ENCODE data around the gene FGD2.

The FGD2 gene

GRCh38 chr6:36998723-36999038 is 6.8 kb upstream of the FGD2 start:
- DNase-seq = no peak

GRCh38 chr6:36999061-36999750 is 6.2 kb upstream of the FGD2 start:
- no peak for DNase-seq

GRCh38 chr6:36999751-37000125 is 5.7 kb upstream of the FGD2 start:
- no peak for DNase-seq

GRCh38 chr6:37004044-37004980 is 1.1 kb upstream of the FGD2 start:
- no peak for DNase-seq

- no peak for DNase-seq
Measured at GRCh38 chr6:37005827-37006567, 542 bp downstream of the FGD2 start.

DNA sequence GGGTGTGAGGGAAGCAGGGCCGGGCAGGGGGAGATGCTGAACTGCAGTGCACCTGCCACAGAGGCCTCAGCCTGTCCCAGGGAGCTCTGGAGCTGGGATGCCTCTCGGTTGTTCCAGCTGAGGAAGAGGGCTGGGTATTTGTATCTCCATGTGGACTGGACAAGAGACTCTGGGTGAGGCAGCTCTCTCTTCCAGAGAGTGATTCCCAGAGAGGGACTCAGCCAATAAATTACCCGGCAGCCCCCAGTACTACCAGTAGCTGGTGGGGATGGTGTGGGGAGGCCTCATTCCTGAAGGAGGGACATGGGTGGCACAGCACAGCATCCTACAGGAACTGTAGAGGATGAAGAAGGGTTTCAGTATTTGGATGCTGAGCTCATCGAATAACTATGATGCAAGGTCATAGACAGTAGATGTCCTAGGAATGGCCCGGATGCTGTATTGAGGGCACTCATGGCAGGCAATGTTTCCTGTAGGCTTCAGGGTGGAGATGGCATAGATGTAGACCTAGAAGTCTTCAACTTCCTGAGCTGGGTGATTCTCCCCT is 1.4 kb downstream of the FGD2 start:
- DNase-seq = peak; percentile 26

- no peak for DNase-seq
Measured at GRCh38 chr6:37007340-37008043, 2.0 kb downstream of the FGD2 start.

DNA sequence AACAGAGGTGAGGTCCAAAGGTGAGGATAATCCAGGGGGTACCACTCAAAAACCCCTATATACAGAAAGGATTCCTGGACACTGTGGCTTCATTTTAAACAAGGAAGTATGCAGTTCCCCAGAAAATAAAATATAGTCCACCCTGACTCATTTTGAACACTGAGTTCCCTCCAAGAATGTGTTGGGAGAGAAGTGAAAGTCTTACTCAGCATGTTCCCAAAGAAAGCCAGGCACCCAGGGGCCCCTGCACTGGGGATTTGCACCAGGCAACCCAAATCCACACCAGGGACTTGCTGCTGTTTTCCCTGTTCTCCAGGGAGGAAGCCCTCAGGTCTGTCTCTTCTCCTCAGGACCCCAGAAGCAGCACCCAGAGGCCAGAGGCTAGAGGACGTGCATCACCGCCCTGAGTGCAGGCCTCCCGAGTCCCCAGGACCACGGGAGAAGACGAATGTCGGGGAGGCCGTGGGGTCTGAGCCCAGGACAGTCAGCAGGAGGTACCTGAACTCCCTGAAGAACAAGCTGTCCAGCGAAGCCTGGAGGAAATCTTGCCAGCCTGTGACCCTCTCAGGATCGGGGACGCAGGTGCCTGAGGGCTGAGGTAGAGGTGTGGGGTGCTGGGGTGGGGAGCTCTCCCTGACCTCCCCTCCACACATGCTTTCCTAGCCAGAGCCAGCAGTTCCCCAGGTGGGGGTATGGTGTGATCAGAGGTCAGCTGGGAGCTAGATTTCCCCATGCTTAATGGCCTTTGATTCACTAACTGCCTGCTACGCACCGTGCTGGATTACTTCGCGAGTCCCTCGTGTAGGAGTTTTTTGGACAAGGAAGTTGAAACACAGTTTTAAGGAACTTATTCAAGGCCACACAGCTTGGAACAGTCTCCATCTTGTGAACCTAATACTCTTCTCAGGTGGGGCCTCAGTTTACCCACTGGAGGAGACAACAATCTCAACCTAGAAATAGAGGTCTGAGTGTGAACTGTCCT is 3.3 kb downstream of the FGD2 start:
- DNase-seq = no peak

GRCh38 chr6:37010402-37010892 is 5.0 kb downstream of the FGD2 start:
- DNase-seq = no peak

GRCh38 chr6:37011656-37012378 is 6.4 kb downstream of the FGD2 start:
- DNase-seq = peak; percentile 50

GRCh38 chr6:37013516-37014491 is 8.3 kb downstream of the FGD2 start:
- DNase-seq = no peak

GRCh38 chr6:37014667-37015066 is 9.2 kb downstream of the FGD2 start:
- no peak for DNase-seq

DNA sequence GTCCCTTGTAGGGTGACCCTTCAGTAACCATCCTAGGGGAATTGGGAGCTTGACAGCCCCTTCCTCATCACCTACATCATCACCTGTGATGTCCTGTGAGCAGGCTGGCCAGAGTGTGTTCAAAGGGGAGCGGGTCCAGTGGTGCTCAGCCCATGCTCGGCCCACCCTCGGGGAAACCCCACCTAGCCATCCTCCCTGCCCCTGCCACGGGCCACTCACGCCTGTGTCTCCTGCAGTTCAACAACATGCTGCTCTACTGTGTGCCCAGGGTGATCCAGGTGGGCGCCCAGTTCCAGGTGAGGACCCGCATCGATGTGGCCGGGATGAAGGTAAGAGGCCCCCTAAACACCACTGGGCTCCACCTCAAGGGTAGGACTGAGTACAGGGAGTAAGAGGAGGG is 10.1 kb downstream of the FGD2 start:
- DNase-seq = no peak

GRCh38 chr6:37016995-37017394 is 11.5 kb downstream of the FGD2 start:
- no peak for DNase-seq

DNA sequence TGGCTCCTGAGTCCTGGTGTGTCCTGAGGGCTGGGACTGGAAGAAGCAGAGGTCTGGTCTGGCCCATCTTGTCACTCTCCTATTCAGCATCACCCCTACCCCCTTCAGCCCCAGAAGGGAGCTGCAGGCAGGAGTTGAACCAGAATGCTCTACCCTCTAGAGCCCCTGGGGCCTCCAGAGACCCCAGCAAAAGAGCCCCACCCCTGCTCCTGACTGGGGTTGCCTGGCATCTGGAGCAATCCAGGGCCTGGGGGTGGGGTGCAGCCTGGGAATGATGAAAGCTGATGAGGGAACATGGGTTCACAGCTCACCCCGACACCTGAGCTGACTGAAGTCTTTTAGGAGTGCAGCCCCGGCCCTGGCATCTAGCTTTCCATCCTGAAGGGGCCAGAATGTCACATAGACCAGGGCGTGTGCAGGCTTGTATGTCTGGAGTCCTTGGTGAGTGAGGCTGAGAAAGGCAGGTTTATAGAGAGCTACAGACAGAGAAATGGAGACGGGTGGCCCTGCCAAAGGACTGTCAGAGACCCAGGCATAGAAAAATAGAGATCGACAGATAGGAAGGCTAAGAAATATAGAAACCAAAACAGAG is 12.2 kb downstream of the FGD2 start:
- no peak for DNase-seq

- DNase-seq = peak; percentile 86
Measured at GRCh38 chr6:37018198-37019064, 13.0 kb downstream of the FGD2 start.

GRCh38 chr6:37019065-37019450 is 13.6 kb downstream of the FGD2 start:
- DNase-seq = no peak

DNA sequence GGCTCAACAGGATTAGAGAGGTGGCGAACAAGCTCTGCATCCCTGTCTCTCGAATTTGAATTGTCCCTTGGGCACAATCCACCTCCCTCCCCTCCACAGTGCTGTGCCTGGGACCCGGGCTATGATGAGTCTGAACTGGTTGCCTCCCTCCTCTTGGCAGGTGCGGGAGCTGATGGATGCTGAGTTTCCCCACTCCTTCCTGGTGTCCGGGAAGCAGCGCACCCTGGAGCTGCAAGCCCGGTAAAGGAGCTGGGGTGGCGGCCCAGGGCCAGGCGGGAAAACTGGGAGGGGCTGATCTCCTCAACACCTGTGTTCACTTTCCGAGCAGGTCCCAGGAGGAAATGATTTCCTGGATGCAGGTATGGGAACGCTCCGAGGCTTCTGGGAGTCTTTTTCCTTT is 14.9 kb downstream of the FGD2 start:
- DNase-seq = no peak
